Iris pigment epithelial cell (primary cell): ENCODE results near the gene INSYN2A.
A peak's percentile ranks its signal among the peaks of the same experiment; 100 is the strongest.

Experiments used
- DNase-seq: peaks from one replicate; pipeline ENCODE4 v3.0.0-alpha.2; 2011; ENCODE audit warnings: low read depth

The INSYN2A gene, protein sequence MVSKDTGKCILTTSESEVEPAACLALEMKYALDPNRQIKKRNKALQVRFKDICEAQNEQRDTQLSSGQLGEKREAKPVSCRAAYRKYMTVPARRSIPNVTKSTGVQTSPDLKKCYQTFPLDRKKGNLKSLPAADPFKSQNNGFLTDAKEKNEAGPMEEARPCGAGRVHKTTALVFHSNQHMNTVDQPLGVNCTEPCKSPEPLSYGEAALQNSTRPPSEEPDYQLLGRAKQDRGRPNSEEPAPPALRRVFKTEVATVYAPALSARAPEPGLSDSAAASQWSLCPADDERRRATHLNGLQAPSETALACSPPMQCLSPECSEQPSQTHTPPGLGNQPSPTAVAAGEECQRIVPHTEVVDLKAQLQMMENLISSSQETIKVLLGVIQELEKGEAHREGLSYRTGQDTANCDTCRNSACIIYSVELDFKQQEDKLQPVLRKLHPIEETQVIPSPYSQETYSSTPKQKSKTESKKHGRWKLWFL

DNA sequence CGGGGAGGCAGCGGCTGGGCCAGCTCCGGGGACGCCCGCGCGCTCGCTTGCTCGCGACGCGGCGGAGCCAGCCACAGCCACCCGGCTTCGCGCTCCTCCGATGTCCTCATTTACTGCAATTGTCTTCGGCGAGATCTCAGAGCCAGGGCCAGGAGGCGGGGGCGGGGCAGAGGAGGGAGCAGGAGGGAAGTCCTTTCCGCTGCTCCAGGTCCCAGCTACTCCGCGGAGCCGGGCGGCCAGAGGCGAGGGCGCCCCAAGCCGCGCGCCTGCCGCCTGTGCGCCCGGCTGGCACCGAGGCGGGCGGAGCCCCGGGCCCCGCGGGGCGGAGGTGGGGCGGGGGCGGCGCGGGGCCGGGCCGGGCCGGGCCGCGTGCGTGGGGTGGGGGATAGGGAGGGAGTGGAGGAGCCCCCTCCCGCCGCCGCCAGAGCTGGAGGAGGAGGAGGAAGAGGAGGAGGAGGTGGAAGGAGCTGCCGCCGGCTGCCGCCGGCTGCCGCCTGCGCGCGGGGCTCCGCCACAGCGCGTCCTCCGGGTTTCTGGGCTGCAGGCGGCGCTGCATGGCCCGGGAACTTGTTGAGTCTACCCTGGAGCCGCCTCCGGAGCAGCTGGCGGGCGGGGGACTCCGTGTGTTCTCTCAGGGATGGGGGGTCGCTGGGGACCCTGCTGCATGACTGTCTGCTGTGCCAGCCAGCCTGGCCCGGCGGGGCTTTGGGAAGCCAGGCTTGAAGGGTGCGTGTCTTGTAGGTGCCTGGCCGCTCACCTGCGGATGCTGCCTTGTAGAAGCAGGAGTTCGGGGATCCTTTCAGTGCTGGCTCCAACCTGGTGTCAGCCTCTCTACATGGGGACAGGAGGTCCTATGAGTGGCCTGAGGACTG, at the start of gene INSYN2A:
Gene INSYN2A (minus strand): TSS at position 310 of the 872 bp plus-strand sequence. CDS start 20,196 bp downstream, outside the sequence.
- peak; percentile 51 for DNase-seq

DNA sequence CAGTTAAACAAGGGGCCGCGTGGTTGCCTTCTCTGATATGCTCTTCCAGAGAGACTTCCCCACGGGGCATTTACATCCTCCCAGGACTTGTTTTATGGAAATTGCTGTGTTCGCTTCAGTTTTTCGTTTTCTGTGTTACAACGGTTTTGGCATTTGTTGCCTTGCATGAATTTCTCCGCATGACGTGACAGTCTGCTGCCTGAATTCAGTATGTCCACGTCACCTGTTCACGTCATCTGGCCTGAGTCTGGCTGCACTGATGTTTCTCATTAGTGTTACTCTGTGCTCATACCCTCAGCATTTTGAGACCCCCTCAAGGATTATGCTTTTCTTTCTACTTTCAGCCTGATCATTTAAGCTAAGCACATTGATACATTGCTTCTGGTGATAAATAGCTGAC, 49.1 kb upstream of the INSYN2A start:
- no peak for DNase-seq

DNA sequence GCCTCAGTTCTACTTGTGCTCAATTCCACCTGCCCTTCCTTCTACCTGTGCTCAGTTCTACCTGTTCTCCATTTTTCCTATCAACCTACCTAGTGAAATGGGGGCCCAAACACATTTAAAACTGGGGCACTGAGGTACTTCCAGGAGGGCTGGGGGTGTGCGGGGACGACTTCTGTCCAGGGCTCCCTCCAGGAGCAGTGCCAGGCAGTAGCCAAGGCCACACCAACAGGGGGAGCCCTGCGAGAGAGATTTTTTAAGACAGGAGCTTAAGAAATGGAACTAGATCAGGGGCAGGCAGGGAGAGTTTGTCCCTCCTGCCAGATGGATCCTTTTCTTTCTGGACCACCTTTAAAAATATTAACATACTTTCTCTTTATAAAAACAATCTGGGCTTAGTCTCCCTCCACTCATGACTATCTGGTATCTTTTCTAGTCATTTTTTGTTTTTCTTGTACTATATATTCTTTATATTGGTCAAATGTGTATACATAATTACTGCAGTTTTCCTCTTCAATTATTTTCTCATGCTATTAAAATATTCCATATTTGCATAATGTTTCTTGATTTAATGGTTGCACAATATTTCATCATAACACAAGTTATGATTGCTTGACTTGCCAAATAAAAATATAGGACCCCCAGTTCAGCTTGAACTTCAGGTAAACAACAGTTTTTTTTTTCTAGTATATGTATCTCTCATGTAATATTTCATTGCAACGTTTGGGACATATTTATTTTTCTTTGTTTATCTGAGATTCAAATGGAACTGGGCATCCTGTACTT, 47.3 kb upstream of the INSYN2A start:
- DNase-seq = peak; percentile 53

DNA sequence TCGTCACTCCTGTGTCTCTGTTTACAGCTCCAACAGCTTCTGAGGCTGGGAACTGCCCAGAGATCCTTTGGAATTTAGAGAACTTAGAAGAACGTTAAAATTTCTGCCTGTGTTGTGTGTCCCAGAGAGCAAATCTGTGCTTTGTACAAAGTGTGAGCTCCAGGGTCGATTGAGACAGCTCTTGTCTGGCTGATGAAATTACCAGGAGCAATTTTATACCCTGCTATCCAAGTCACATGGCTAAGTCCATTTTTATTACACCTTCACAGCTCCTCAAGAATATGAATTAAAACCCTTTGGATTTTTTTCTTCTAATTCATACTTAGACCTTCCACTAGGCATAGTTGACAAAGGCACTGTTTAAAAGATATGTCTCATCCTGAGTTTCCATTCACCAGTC, 46.5 kb upstream of the INSYN2A start:
- no peak for DNase-seq

DNA sequence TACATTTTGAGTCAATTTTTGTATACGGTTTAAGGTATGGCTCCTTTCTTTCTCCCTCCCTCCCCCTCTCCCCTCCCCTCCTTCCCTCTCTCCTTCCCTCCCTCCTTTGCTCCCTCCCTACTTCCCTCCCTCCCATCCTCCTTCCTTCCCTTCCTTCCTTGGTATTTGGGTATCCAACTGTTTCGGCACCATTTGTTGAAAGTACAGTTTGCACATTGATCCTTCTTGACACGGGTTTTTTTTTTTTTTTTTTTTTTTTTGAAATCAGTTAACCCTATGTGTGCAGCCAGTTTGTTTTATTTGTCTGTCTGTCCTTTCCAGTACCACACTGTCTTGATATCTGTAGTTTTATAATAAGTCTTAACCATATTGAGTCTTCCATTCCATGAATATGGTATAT, 39.9 kb upstream of the INSYN2A start:
- no peak for DNase-seq

DNA sequence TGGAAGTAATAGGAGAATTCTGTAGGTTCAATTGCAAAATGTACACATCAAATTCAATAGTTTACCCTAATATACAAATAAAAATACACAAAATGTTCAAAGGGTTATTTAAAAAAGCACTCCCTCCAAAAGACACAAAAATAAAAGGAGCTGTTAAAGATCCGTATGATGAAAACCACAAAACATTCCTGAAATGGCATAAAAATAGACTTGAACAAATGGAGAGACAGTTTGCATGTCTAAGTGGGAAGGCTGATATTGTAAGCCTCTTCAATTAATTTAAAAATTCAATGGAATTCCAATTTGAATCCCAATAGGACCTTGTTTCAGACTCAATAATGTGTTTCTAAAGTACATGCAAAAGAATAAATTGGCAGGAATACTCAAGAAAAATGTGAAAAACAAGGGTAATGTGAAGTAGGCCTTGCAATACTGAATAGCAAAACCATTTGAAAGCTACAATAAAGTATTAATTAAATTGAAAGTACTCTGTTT, 38.0 kb upstream of the INSYN2A start:
- DNase-seq = no peak

DNA sequence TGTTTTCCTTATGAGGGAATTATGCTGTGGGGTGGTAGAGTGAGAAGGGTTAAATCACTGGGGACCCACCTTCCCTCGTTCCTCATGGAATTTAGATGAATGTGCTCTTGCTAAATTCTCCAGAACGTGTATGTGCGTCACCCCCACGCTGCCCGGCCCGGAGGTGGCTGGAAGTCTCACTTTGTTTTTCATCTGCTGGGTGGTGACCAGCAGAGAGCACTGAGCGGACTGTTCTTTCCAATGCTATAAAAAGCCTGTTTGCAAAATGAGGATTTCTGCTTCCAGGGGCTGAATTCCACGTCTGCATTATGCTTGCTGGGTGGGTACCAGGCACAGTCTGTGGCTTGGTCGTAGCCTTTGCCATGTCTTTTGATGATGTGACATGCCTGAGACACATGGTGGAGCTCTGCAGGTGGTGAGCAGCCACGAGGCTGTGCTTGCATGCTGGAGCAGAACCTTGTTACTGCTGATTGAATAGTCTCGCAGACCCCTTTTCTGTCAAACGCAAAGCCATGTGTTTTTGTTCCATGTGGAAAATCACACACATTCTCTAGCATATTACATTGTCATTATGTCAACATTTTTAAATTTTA, 31.9 kb upstream of the INSYN2A start:
- DNase-seq = peak; percentile 34

DNA sequence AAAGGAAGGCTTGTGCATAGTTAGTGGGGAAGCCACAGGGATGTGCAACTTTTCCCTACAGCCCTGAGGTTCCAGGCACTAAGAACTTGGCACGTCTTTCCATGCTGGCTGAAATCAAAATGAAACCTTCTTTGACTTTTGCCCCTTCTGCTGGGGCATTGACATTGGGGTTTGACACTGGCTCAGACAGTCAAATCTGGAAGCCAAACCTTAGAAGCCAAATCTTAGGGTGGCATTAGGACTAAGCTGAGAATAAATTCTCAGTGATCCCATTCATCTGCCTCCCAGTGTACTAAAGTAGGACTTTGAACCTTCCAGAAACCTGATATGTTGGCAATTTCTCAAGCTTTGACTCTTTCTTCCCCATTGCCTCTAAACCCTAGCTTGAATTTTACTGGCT, 31.3 kb upstream of the INSYN2A start:
- DNase-seq = no peak

DNA sequence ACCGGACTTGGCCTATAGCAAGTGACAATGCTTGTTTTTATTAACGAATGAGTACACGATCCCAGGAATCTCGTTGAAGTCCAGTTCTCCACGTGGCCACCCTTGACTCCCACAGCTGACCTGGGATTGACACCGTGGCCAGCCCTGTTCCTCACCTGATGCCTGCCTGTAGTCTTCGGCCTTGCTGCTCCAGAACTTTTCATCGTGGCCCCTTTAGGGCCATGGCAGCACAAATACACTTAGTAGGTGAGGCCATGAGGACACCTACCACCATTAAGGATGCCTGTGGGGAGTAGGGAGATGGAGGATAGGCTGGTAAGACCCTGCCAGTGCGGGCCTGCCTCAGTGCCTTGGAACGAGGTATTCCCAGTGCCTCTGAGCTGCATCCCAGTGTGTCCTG, 30.6 kb upstream of the INSYN2A start:
- DNase-seq = no peak

DNA sequence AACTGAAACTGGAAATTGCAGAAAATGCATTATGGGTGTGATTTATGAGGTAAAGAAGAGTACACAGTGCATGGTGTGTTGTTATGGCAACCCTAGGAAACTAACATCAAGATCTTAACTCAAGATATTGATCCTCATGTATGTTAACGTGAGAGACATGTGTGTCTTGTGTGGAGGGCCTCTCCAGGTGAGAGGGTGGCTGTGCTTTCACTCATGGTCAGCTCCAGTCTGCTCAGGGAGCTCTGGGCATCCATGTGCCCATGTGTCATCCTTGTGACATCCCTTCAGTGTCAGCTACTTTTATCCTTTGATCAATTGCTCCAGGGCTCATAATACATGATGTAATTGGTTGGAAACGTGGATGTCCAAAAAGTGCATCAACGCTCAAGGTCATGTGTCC, 24.9 kb upstream of the INSYN2A start:
- DNase-seq = no peak

DNA sequence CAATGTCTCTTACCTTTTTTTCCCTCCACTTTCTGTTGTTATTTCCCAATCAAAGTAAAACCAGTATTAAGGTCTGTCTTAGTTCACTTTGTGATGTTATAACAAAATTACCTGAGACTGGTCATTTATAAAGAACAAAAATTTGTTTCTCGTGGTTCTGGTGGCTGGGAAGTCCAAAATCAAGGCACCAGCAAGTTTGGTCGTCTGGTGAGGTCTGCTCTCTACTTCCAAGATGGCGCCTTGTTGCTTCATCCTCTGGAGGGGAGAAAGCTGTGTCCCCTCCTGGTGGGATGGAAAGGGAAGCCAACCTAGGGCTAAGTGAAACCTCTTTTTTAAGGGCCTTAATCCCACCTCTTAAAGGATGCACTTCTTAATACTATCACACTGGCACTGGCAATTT, 22.3 kb upstream of the INSYN2A start:
- DNase-seq = no peak

DNA sequence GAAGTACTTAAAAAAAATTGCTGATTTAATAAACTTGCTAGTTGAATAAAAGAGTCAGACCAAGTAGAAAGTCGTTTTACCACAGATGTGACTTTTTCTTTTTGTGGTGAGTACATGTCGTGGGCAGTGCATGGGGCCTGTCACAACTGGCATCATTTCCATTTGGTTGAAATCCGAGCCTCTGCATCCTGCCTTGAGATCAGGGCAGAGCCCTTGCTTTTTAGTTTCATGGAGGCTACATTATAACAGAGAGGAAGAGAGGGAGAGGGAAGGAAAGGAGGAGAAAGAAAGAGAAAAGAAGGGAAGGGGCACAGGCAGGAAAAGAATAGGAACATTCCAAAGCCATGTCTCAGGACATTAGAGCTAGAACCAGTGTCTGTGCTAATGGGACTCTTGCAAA, 20.4 kb upstream of the INSYN2A start:
- no peak for DNase-seq

DNA sequence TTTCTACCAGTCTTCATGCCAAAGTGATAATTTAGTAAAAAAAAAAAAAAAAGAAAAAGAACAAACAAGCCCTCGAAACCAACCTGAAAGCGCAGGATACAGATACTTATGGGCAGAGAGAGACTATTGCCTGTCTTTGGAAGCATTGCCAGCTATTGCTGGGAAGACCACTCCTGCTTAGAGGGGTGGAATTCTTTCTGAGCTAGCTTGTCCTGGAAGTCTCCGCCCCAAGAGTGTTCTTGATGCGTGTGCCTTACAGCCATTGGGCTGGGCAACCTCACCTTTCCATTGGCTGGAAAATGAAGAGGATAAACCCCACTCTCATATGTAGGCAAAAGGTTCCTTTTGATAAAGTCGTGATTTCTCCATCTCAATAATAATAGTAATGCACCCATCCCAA, 19.9 kb upstream of the INSYN2A start:
- no peak for DNase-seq

DNA sequence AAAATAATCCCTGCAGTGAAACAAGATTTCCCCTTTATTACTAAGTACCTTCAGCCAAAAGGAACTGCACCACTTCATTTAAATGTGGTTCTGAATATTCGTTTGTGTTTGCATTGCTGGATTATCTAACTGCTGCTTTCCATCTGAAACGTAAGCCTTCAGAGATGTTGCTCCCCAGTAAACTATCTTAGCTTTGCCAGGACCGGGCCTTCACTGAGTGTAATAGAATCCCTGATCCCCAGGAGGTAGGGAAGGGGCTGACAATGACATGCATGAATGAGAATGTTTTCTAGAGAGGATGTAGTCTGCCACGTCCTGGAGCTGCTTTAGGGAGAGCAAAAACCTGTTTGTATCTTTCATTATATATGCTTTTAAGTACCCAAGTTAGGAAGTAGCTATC, 19.5 kb upstream of the INSYN2A start:
- DNase-seq = no peak

DNA sequence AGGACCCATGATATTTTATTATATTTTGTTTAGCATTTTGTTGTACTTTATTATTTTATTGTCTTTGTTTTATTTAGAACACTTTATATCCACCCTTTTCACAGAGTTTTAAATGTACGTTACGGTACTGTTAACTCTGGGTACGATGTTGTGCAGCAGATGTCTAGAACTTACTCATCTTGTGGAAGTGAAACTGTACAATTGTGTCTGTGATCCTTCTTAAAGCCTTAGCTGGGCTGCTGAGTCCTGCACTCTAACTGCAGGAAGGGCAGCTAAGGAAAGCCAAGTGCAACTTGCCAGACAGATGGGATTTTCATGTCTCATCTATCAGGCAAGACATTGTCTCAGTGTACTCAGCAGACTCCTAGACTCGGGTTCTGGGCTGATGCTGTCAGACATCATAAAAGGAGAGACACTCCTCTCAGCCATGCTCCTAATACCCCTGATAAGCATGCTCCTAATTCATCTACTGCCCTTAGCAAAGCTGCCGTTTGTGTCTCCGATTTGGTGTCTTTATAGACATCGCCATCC, 14.6 kb upstream of the INSYN2A start:
- no peak for DNase-seq

DNA sequence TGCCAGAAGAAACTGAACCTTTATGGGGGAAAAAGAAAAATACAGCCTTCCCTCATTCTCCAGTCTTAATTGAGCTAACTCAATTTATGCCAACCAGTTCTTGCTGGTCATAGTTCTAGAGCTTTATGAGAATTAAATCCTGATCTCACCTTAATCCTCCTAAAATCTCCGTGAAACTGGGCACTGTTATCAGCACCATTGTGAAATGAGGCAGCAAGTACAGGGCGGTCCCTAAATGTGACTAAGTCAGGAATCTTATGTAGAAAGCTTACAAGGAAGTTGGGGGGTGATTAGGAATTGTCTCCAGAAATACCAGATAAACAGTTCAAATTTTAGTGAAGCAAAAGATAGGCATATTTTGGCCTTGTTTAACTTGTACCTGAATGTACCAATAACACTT, 10.7 kb upstream of the INSYN2A start:
- peak; percentile 36 for DNase-seq

DNA sequence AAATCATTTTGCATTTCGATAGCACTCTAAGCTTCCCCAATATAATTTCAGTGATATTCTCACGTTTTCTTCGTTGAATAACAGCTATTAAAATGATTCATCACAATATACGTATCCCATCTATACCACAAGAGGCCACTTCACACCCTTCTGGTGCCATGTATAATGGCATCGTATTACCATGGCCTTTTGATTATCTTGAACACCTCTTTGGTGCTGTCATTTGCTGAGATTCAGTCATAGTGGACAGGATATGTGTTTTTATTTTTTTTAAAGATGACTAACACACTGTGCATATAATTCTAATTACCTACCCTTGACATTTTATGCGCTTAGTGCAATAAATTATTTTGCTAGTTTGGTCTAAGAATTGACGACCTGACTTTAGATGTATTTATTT, 6.7 kb upstream of the INSYN2A start:
- DNase-seq = no peak

DNA sequence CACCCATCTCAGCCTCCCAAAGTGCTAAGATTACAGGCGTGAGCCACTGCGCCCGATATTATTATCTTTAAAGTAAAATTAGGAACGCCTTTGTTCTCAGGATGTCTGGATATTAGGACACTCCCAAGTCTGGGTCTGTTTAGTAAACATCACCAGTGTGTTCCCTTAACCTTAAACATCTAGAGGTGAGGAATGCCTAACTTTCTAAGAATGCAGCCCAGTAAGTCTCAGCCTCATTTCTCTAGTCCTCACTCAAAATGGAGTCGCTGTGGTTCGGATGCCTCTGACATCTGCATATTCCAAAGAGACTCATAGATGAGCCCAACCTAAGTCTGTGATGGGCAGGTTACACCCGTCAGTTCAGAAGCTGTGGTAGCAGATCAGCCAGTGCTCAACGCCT, 4.3 kb upstream of the INSYN2A start:
- no peak for DNase-seq

DNA sequence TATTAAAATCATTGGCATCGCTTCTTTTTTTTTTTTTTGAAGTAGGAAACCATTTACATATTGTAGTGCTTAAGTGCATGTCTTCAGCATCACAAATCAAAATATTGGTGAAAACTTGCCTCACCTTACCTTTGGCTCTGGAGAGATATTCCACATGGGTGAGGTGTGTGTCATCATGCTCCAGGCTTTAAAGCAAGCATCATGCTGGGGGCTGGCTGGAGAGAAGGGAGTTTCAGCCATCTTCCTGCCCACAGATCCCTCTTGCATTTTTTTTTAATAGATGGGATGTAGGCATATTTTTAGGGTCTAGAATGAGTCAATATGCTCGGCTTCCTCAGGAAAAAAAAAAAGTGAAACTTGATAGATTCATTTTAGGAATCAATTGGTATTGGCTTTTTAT, 2.3 kb upstream of the INSYN2A start:
- no peak for DNase-seq

DNA sequence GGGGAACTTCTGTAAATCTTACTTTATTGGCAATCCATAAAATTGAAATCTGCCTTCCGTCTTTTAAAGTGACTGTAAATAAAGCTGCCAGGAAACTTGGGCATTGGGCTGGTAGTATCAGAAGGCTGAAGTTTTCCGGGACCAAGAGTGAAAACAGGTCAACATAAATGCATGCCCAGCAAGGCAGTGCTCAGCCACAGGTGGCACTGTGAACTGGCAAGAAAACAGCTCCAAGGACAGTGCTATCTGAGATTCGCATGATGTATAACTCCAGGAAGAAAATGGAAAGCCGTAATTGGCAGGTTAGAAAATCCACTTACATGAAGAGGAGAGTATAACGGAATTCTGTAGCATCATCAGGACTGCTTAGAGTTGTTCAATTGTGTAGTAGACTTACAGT, 1.9 kb upstream of the INSYN2A start:
- no peak for DNase-seq

DNA sequence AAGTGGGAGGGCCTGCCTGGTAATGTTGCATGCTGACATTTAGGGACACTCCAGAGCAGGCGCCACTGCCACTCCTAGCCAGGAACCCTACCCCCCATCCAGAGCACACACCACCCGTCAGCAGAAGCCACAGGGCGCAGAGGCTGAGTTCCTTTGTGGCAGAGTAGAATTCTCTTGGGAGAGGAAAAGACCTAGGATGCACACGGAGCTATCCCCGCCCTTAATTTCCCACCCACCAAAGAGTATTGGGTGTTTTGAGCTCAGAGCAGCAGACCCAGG, 702 bp upstream of the INSYN2A start:
- no peak for DNase-seq
